ENCODE results near the gene GIT2.
"Not testable (repeated sequence)": the region's sequence is repeated elsewhere in the genome, so short reads cannot be mapped to it uniquely, and the experiment has no call there.

GIT2 gene

DNA sequence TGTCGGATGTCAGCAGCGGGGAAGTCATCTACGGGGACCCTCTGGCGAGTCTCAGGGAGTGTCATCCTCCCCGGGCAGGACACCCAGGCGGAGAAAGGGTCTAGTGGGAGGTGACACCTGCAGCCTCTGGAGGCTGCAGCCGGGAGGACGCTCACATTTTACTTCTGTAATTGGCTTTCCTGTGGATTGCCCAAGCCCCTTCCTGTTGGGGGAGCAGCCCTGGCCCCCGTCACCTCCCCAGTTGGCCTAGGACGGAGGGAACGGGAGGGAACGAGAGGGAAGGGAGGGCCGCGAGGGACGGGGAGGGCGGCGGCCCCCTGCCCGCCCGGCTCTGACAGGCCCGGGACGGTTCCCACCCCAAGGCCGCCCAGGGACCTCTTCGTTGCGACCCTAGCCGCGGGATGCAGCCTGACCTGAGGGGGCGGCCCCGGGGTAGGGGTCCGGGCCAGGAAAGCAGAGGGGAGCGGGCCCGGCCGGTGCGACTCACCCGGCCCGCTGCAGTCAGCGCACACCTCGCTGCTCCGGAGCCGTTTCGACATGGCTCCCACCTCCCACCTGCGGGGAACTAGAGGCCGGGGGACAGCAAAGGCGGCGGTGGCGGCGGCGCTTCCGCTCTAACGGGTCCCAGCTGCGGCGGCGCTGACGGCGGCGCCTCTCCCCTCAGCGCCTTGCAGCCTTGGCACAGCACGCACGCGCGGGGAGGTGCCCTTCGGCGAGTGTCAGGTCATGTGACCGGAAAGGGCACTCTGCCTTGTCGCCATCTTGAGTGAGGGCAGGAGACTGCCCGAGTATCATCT lies at the start of gene GIT2:
GIT2 (minus strand) TSS at position 683 of the 797 bp plus-strand sequence; CDS start at position 539, 144 bp downstream.
- peak; percentile 91 to 99 (median 95) for DNase-seq
- intact Hi-C loops (cut with DNase I) = loop anchor here (5.0 kb wide), 1 partner anchor 94 kb away; the partner anchor contains the start of gene TCHP

DNA sequence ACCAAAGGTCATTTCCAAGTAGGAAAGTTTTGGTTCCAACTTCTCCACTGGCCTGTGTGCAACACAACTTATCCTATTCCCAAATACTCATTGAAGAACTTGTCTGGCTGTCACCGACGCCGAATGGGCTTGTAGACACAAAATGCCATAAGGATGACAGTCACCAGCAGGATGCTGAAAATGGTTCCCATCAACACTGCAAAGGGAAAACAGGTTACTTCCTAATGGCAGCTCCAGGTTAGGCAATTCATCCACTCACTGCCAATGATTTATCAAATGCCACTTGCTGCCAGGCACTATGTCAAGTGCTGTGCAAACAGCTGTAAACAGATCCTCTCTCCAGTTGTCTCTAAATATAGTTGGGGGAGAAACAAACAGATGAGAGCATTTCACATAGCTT lies 46.1 kb upstream of the GIT2 start:
- DNase-seq = no peak
- intact Hi-C loops (cut with DNase I) = no loop called here

GRCh38 chr12:110039085-110039807 lies 43.1 kb upstream of the GIT2 start:
- peak in 1 of 10 donors; percentile 8 for DNase-seq
- intact Hi-C loops (cut with DNase I) = loop anchor here (5.0 kb wide), 1 partner anchor 37 kb away; no protein-coding TSS in a partner anchor

DNA sequence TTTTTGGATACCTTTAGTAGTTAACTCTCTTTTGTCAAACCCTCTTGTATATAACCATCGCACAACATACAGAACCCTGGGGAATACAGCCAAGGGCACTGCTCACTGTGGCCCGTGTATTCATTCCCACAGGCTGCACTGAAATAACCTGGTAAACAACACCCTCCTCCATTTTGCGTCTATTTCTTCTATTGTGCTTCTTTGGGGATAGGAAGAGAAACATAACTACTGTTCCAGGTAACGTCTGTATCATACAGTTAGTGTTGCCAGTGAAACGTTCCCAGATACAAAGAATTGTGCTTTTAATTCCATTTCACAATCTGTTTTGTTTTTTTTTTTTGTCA lies 42.5 kb upstream of the GIT2 start:
- intact Hi-C loops (cut with DNase I) = loop anchor here (5.0 kb wide), 1 partner anchor 36 kb away; no protein-coding TSS in a partner anchor
- no peak for DNase-seq

DNA sequence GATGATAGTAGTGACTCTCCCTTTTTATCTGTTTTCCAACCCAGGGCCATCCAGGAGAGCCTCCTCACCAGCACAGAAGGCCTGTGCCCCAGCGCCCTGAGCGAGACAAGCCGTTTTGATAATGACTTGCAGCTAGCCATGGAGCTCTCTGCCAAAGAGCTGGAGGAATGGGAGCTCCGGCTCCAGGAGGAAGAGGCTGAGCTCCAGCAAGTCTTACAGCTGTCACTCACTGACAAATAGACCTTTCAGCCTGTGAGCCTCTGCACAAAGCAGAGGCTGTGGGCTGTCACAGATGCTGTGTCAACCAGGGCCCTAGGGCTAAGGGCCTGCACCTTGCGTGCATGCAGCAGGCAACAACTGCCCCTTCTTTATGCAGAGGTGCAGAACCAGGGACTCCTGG lies 41.1 kb upstream of the GIT2 start:
- DNase-seq = peak in 5 of 10 donors; percentile 19 to 91 (median 48)
- intact Hi-C loops (cut with DNase I) = loop anchor here (5.0 kb wide), 1 partner anchor 35 kb away; no protein-coding TSS in a partner anchor

DNA sequence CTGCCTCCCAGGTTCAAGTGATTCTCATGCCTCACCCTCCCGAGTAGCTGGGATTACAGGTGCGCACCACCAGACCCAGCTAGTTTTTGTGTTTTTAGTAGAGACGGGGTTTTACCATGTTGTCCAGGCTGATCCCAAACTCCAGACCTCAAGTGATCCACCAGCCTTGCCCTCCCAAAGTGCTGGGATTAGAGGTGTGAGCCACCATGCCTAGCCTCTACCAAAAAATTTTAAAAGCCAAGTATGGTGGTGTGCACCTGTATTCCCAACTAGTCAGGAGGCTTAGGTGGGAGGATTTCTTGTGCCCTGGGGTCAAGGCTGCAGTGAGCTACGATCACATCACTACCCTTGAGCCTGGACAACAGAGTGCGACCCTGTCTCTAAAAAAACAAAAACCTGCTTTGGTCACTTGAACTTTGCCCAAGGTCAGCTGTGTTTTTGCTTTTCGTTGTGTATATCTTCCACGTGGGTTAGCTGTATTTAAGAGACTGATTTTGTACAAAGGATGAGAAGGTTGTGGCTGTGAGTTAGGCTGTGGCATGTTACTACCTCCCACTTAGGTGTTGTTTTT lies 39.5 kb upstream of the GIT2 start:
- intact Hi-C loops (cut with DNase I) = loop anchor here (5.0 kb wide), 1 partner anchor 33 kb away; no protein-coding TSS in a partner anchor
- no peak for DNase-seq

DNA sequence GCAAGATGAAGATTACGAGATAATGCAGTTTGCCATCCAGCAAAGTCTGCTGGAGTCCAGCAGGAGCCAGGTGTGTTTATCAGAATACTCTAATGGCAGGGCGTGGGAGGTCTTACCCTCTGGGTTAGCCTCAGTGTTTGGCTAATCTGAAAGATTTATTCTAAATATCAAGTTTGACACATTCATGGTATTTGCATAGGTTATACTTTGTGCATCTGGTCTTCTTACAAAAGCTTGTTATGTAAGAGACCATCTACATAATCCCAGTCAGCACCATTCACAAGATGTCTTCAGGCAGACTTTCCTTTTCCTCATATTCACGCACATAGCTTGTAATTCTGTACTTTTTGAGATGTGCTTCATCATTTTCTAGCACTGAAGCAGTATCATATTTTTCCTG lies 37.7 kb upstream of the GIT2 start:
- DNase-seq = no peak
- intact Hi-C loops (cut with DNase I) = no loop called here

- intact Hi-C loops (cut with DNase I) = loop anchor here (10.0 kb wide), 1 partner anchor 125 kb away; the partner anchor contains the start of gene TCHP
- no peak for DNase-seq
Observed at GRCh38 chr12:110029290-110029815, 33.2 kb upstream of the GIT2 start.

GRCh38 chr12:110028323-110028722 lies 32.2 kb upstream of the GIT2 start:
- DNase-seq = no peak
- intact Hi-C loops (cut with DNase I) = loop anchor here (10.0 kb wide), 1 partner anchor 124 kb away; the partner anchor contains the start of gene TCHP

DNA sequence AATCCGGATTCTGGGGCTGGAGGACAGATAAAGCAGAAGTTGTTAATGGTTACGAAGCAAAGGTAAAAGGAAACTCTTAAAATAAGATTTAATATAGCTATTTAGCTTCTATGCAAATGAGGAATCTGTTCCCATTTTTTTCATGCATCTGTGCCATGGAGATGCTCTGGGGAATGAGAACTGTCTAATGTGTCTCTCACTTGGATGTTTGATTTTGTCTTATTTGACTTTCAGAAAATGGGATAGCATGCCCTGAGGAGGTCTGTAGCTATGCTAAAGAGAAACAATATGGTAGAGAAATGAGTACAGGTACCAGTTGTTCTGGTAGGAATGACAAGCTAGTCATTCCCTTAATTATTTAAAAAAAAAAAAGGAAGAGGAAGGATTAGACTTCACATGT lies 27.9 kb upstream of the GIT2 start:
- intact Hi-C loops (cut with DNase I) = loop anchor here (10.0 kb wide), 1 partner anchor 119 kb away; the partner anchor contains the start of gene TCHP
- DNase-seq = no peak

- intact Hi-C loops (cut with DNase I) = loop anchor here (10.0 kb wide), 1 partner anchor 119 kb away; the partner anchor contains the start of gene TCHP
- DNase-seq = no peak
Observed at GRCh38 chr12:110023059-110023980, 27.2 kb upstream of the GIT2 start.

DNA sequence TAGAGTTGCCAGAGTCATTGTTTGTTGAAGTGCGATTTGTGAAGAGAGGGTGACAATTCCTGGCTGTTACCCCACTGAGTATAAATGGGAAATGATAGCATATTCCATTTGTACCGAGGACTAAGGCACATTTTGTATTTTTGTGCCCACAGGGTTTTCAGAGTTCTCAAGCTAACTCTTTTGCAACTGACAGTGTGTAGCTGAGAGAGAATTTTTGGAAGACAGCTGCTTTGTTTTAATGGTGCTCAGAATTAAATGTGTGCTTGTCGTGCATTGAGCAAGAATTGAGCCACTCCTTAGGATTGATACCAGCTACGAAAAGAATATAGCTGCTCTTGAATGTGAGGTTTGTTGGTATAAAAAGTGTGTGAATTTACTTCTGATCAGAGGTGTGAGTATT lies 24.8 kb upstream of the GIT2 start:
- DNase-seq = no peak
- intact Hi-C loops (cut with DNase I) = loop anchor here (10.0 kb wide), 1 partner anchor 116 kb away; the partner anchor contains the start of gene TCHP

DNA sequence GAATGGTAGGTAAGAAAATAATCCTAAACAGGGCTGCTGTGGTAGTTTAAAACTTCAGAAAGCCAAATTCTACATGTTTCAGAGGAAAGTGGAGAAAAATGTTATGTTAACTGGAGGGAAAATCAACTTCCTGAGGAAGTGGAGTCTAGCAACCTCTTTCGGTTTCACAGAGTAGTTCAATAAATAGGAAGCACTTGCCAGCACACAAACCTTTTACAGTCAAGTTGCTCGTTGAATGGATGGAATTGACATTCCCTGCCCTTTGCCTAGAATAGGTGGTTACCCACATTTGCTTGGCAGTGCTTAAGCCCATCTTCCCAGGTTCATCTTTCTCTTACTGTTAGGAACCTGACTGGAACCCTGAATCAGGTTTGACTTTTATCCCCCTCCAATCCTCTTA lies 19.0 kb upstream of the GIT2 start:
- intact Hi-C loops (cut with DNase I) = no loop called here
- no peak for DNase-seq

DNA sequence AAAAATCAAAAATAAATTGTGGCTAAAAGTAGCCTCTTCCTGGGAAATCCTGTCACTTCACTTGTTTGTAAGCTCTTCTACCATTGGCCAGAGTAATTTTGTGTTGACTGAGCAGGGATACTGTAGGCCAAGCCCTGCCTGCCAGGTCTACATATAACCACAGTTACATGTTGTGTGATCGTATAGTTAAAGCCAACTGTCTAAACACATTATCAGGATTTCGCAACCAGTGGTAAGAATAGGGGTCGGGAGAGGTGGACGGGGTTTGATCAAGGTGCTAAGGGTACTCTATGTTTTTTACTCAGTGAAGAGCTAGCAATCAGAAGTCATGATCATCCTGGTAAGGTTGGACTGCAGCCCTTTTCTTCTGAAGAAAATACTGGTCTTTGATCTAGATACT lies 16.5 kb upstream of the GIT2 start:
- intact Hi-C loops (cut with DNase I) = no loop called here
- no peak for DNase-seq

GRCh38 chr12:110012137-110012536 lies 16.0 kb upstream of the GIT2 start:
- intact Hi-C loops (cut with DNase I) = no loop called here

GRCh38 chr12:110010853-110011723 lies 14.9 kb upstream of the GIT2 start:
- DNase-seq = no peak
- intact Hi-C loops (cut with DNase I) = no loop called here

More at GRCh38 chr12:110012137-110012536, 16.0 kb upstream of the GIT2 start:
- DNase-seq = no peak

- intact Hi-C loops (cut with DNase I); DNase-seq: not testable (repeated sequence)
Observed at GRCh38 chr12:110008681-110009398, 12.7 kb upstream of the GIT2 start.

DNA sequence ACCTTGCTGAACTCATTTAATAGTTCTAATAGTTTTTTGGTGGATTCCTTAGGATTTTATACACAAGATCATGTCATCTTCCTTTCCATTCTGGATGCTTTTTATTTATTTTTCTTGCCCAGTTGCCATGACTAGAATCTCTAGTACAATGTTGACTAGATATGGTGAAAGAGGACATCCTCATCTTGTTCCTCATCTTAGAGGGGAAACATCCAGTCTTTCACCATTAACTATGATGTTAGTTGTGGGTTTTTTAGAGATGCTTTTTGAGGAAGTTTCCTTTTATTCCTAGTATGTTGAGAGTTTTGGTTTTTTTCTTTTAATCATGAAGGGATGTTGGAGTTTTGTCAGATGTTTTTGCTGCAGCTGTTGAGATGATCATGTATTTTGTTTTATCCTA lies 11.7 kb upstream of the GIT2 start:
- intact Hi-C loops (cut with DNase I) = no loop called here
- no peak for DNase-seq
